Activated T-helper 1 cell treated with anti-CD3 and anti-CD28 coated beads, Interleukin-12 subunit alpha, Interleukin-12 subunit beta, Interleukin-2, Interleukin-4 antibody, amounts not matched to agents 30 ng/mL and 10 ng/mL and 1 ng/mL, durations not matched to agents 14 hours and 24 hours and 36 hours (primary cell): ENCODE measurements around the gene CCDC15. TPM values are rescaled to one million over a fixed set of nuclear protein-coding genes. Genes with fewer than 3 reads are reported as not detected.

Experiments
- DNase-seq: peaks from one replicate; pipeline ENCODE4 v3.0.0; 2021; ENCODE audit warnings: low spot score
- H3K27ac Mint-ChIP-seq: one replicate; pipeline ENCODE4 v1.8.0; 2021; ENCODE audit warnings: mild to moderate bottlenecking, mixed read lengths
- H3K27me3 Mint-ChIP-seq: one replicate; pipeline ENCODE4 v1.8.0; 2022; ENCODE audit warnings: mild to moderate bottlenecking, moderate library complexity, mixed read lengths; ENCODE audit not compliant: insufficient read depth
- H3K36me3 Mint-ChIP-seq: one replicate; pipeline ENCODE4 v1.8.0; 2021; ENCODE audit warnings: low read depth, mixed read lengths
- H3K4me1 Mint-ChIP-seq: one replicate; pipeline ENCODE4 v1.8.0; 2021; ENCODE audit warnings: low read depth, mixed read lengths
- H3K4me3 Mint-ChIP-seq: one replicate; pipeline ENCODE4 v1.8.0; 2021; ENCODE audit warnings: mild to moderate bottlenecking, moderate library complexity, mixed read lengths
- H3K9me3 Mint-ChIP-seq: one replicate; pipeline ENCODE4 v1.8.0; 2021; ENCODE audit warnings: mixed read lengths
- intact Hi-C: fragments of 100-400 bp; cut with micrococcal nuclease; formaldehyde crosslinking; loops from one replicate; pipeline ENCODE4 v1.15.1; 2024
- total RNA-seq: library from RNA; stranded (reverse); gene quantifications from 2 replicates; pipeline ENCODE4 v1.2.3, GENCODE V29; 2022

Gene CCDC15
- total RNA-seq, 1 donor from 2014 or later = 3.4 TPM

GRCh38 chr11:124934862-124935547 is 19.0 kb upstream of the CCDC15 start:
- Mint-ChIP-seq H3K27ac (no peak overlapping the region), H3K4me3 (no peak overlapping the region), H3K27me3 (peaks cover 10% of the 10 kb centered on the region), H3K36me3 (no peaks in the 10 kb centered on the region), H3K9me3 (no peaks in the 10 kb centered on the region), H3K4me1 (peaks cover 8% of the 10 kb centered on the region)
- DNase-seq = no peak
- intact Hi-C loops = no loop called here

- Mint-ChIP-seq H3K4me3 (no peak within 1 kb of the TSS), H3K9me3 (no peaks in the 10 kb centered on the region), H3K4me1 (peaks cover 1% of the 10 kb centered on the region), H3K27ac (no peak within 1 kb of the TSS), H3K27me3 (peaks cover 12% of the 10 kb centered on the region), H3K36me3 (no peaks in the 10 kb centered on the region)
- intact Hi-C loops = no loop called here
- no peak for DNase-seq
These were observed 18.2 kb upstream of the CCDC15 start, which contains the start of gene HEPACAM for GRCh38 chr11:124935548-124936514. HEPACAM (minus strand) TSS chr11:124936047; CDS start chr11:124936006, 41 bp downstream.

- intact Hi-C loops = no loop called here
- no peaks in the 10 kb centered on the region for H3K9me3 Mint-ChIP-seq
These were observed 16.6 kb upstream of the CCDC15 start for GRCh38 chr11:124937336-124937935.

GRCh38 chr11:124938206-124938765 is 15.7 kb upstream of the CCDC15 start:
- Mint-ChIP-seq H3K27ac (no peak overlapping the region), H3K4me3 (no peak overlapping the region), H3K4me1 (no peaks in the 10 kb centered on the region), H3K36me3 (no peaks in the 10 kb centered on the region), H3K9me3 (no peaks in the 10 kb centered on the region), H3K27me3 (peaks cover 12% of the 10 kb centered on the region)
- intact Hi-C loops = no loop called here
- DNase-seq = no peak

More at GRCh38 chr11:124937336-124937935, 16.6 kb upstream of the CCDC15 start:
- DNase-seq = no peak
- Mint-ChIP-seq H3K27me3 (peaks cover 12% of the 10 kb centered on the region), H3K27ac (no peak overlapping the region), H3K36me3 (no peaks in the 10 kb centered on the region), H3K4me3 (no peak overlapping the region), H3K4me1 (no peaks in the 10 kb centered on the region)

GRCh38 chr11:124938970-124939369 is 15.0 kb upstream of the CCDC15 start:
- H3K36me3 Mint-ChIP-seq = no peaks in the 10 kb centered on the region
- no peaks in the 10 kb centered on the region for H3K9me3 Mint-ChIP-seq
- DNase-seq = no peak
- H3K27ac Mint-ChIP-seq = no peak overlapping the region
- intact Hi-C loops = no loop called here
- no peak overlapping the region for H3K4me3 Mint-ChIP-seq
- H3K27me3 Mint-ChIP-seq = peaks cover 12% of the 10 kb centered on the region
- H3K4me1 Mint-ChIP-seq = no peaks in the 10 kb centered on the region

GRCh38 chr11:124941703-124942102 is 12.3 kb upstream of the CCDC15 start:
- Mint-ChIP-seq H3K36me3 (no peaks in the 10 kb centered on the region), H3K27me3 (peaks cover 8% of the 10 kb centered on the region), H3K27ac (no peak overlapping the region), H3K4me3 (no peak overlapping the region), H3K4me1 (no peaks in the 10 kb centered on the region), H3K9me3 (no peaks in the 10 kb centered on the region)
- no peak for DNase-seq
- intact Hi-C loops = no loop called here

GRCh38 chr11:124942466-124943253 is 11.3 kb upstream of the CCDC15 start:
- Mint-ChIP-seq H3K4me3 (no peak overlapping the region), H3K27me3 (peaks cover 2% of the 10 kb centered on the region), H3K4me1 (no peaks in the 10 kb centered on the region), H3K36me3 (no peaks in the 10 kb centered on the region), H3K27ac (no peak overlapping the region), H3K9me3 (peaks cover 3% of the 10 kb centered on the region)
- no peak for DNase-seq
- intact Hi-C loops = no loop called here

GRCh38 chr11:124943254-124943616 is 10.8 kb upstream of the CCDC15 start:
- Mint-ChIP-seq H3K4me3 (no peak overlapping the region), H3K36me3 (peaks cover 1% of the 10 kb centered on the region), H3K9me3 (peaks cover 8% of the 10 kb centered on the region), H3K27me3 (peaks cover 2% of the 10 kb centered on the region), H3K27ac (no peak overlapping the region), H3K4me1 (no peaks in the 10 kb centered on the region)
- no peak for DNase-seq
- intact Hi-C loops = no loop called here

- Mint-ChIP-seq H3K36me3 (peaks cover 6% of the 10 kb centered on the region), H3K27ac (no peak overlapping the region)
These were observed 10.3 kb upstream of the CCDC15 start for GRCh38 chr11:124943741-124944140.

GRCh38 chr11:124944565-124944964 is 9.4 kb upstream of the CCDC15 start:
- H3K36me3 Mint-ChIP-seq = peaks cover 6% of the 10 kb centered on the region
- no peak overlapping the region for H3K27ac Mint-ChIP-seq
- H3K4me1 Mint-ChIP-seq = no peaks in the 10 kb centered on the region
- H3K27me3 Mint-ChIP-seq = peaks cover 2% of the 10 kb centered on the region
- DNase-seq = no peak
- H3K9me3 Mint-ChIP-seq = peaks cover 19% of the 10 kb centered on the region
- intact Hi-C loops = no loop called here
- no peak overlapping the region for H3K4me3 Mint-ChIP-seq

More at GRCh38 chr11:124943741-124944140, 10.3 kb upstream of the CCDC15 start:
- intact Hi-C loops = no loop called here
- no peak for DNase-seq
- Mint-ChIP-seq H3K4me3 (no peak overlapping the region), H3K4me1 (no peaks in the 10 kb centered on the region), H3K9me3 (peaks cover 13% of the 10 kb centered on the region), H3K27me3 (peaks cover 2% of the 10 kb centered on the region)

GRCh38 chr11:124945826-124946225 is 8.2 kb upstream of the CCDC15 start:
- Mint-ChIP-seq H3K27me3 (no peaks in the 10 kb centered on the region), H3K4me3 (no peak overlapping the region), H3K27ac (no peak overlapping the region), H3K36me3 (peaks cover 6% of the 10 kb centered on the region), H3K9me3 (peaks cover 24% of the 10 kb centered on the region), H3K4me1 (no peaks in the 10 kb centered on the region)
- intact Hi-C loops = no loop called here
- no peak for DNase-seq

GRCh38 chr11:124946735-124947141 is 7.3 kb upstream of the CCDC15 start:
- Mint-ChIP-seq H3K4me3 (no peak overlapping the region), H3K36me3 (peaks cover 6% of the 10 kb centered on the region), H3K4me1 (no peaks in the 10 kb centered on the region), H3K27ac (no peak overlapping the region), H3K27me3 (no peaks in the 10 kb centered on the region), H3K9me3 (peaks cover 24% of the 10 kb centered on the region)
- DNase-seq = no peak
- intact Hi-C loops = no loop called here
